Mesothelial cell of epicardium (in vitro differentiated cells): ENCODE results near the gene PRKCA. TPM values are rescaled to one million over a fixed set of nuclear protein-coding genes. Genes with fewer than 3 reads are reported as not detected.

Source experiments
- DNase-seq, 2 experiments: peaks; one replicate each; pipeline ENCODE4 v3.0.0; 2021; ENCODE audit warnings: low spot score in 2 of 2; ENCODE audit not compliant: unreplicated experiment in 2 of 2
- H3K27ac Mint-ChIP-seq: 2 replicates; pipeline ENCODE4 v1.8.0; 2021; ENCODE audit warnings: mixed read lengths
- H3K27me3 Mint-ChIP-seq: 2 replicates; pipeline ENCODE4 v1.8.0; 2021; ENCODE audit warnings: low read depth, mixed read lengths
- H3K36me3 Mint-ChIP-seq: 2 replicates; pipeline ENCODE4 v1.8.0; 2021; ENCODE audit warnings: mixed read lengths
- H3K4me1 Mint-ChIP-seq: 2 replicates; pipeline ENCODE4 v1.8.0; 2021; ENCODE audit warnings: mixed read lengths
- H3K4me3 Mint-ChIP-seq: 2 replicates; pipeline ENCODE4 v1.8.0; 2021; ENCODE audit warnings: mild to moderate bottlenecking, moderate library complexity, mixed read lengths
- H3K9me3 Mint-ChIP-seq: 2 replicates; pipeline ENCODE4 v1.8.0; 2021; ENCODE audit warnings: mixed read lengths
- CTCF ChIP-seq: fragments of 200-600 bp; sonication (generic); IDR thresholded peaks from one replicate; pipeline ENCODE4 v1.5.0; 2021; ENCODE audit warnings: antibody characterized with exemption; ENCODE audit not compliant: unreplicated experiment
- total RNA-seq: library from RNA; stranded (reverse); gene quantifications from 3 replicates; pipeline ENCODE4 v1.2.1, GENCODE V29; 2021

The PRKCA gene
- total RNA-seq, 1 donor from 2014 or later: 15.2 TPM

DNA sequence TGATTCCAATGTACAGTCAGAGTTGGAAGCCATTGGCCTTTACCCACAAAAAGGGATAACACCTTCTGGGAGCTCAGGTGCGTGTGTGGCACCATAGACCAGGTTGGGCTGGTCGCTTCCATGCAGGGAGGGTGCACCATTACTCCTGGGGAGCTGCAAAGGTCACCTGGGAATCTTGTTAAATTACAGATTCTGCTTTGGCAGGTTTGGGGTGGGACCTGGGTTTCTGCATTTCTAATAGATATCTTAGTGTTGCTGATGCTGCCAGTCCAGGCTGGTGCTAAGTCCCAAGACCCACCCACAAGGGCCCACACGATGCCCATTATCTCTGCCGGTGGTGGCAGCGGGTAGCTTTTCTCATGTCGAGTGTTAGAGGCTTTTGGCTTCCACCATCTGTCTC, 384.2 kb downstream of the PRKCA start:
- Mint-ChIP-seq H3K9me3 (no peaks in the 10 kb centered on the region), H3K27me3 (peaks cover 3% of the 10 kb centered on the region), H3K4me1 (peaks cover 2% of the 10 kb centered on the region), H3K36me3 (peaks cover 3% of the 10 kb centered on the region), H3K27ac (no peak overlapping the region), H3K4me3 (no peak overlapping the region)
- no peak for TF ChIP-seq CTCF
- DNase-seq: no peak

GRCh38 chr17:66687570-66688284, 385.3 kb downstream of the PRKCA start:
- DNase-seq: no peak
- Mint-ChIP-seq H3K27me3 (peaks cover 3% of the 10 kb centered on the region), H3K4me3 (no peak overlapping the region), H3K36me3 (peaks cover 3% of the 10 kb centered on the region), H3K4me1 (peaks cover 2% of the 10 kb centered on the region), H3K27ac (no peak overlapping the region), H3K9me3 (no peaks in the 10 kb centered on the region)
- no peak for TF ChIP-seq CTCF

GRCh38 chr17:66689221-66689620, 386.8 kb downstream of the PRKCA start:
- H3K27me3 Mint-ChIP-seq: no peaks in the 10 kb centered on the region
- H3K4me1 Mint-ChIP-seq: peaks cover 2% of the 10 kb centered on the region
- H3K4me3 Mint-ChIP-seq: no peak overlapping the region
- H3K27ac Mint-ChIP-seq: no peak overlapping the region
- no peak for DNase-seq
- peaks cover 3% of the 10 kb centered on the region for H3K36me3 Mint-ChIP-seq
- TF ChIP-seq CTCF: no peak
- no peaks in the 10 kb centered on the region for H3K9me3 Mint-ChIP-seq

DNA sequence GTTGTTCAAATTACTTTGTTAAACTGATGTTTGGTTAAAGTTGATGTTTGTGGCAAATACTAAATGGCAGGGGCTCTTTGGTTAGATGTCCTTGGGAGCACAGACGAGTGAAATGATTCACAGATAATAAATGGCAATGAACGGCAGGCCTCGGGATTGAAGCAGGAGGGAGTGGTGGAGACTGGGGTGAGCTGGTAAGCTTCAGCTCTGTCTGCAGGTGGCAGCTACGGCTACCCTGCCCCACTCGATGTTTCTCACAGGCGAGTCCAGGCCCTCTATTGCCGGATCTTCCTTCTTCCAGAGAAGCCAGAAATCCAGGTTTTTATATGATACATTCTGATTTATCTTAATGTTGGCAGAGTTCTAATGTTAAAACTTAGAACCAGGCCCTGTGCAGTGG, 387.8 kb downstream of the PRKCA start:
- TF ChIP-seq CTCF: no peak
- Mint-ChIP-seq H3K4me1 (peaks cover 2% of the 10 kb centered on the region), H3K27ac (no peak overlapping the region), H3K36me3 (peaks cover 3% of the 10 kb centered on the region), H3K4me3 (no peak overlapping the region), H3K9me3 (no peaks in the 10 kb centered on the region), H3K27me3 (no peaks in the 10 kb centered on the region)
- no peak for DNase-seq

DNA sequence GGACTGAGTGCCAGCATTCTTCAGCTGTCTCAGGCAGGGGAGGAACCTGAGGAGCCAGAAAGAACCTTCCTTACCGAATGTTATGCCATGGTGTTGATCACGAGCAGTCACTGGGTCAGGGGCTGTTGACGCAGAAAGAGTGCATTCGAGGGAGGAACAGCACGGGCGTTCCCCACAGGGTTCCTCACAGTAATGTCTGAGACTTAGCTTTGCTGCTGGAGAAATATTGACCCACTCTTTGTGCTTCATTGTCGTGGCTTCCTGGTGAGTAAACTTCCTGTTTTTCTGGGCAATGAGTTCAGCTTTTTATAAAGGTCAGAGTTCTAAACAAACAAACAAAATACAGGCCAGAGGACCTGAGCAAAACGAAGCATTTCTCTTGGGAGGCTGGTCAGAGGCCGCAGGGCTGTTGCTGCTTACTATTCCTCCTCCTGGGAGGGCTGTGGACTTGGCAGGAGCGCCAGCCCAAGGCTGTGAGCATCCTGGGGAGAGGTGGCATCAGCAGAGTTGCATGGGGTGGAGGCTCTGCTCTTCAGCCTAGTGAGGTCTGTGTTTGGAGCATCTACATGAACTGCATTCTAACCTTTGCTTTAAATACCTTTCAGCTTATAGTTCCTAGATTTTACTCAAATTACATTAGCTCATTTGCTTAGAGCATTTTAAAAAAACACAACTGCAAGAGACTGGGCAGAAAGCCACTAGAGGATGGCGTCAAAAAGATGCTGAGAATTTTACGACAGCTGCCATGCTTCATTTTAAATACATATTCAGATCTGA, 389.4 kb downstream of the PRKCA start:
- H3K27me3 Mint-ChIP-seq: no peaks in the 10 kb centered on the region
- no peak for DNase-seq

More for the DNA sequence above, 389.4 kb downstream of the PRKCA start:
- no peak overlapping the region for H3K27ac Mint-ChIP-seq
- no peak overlapping the region for H3K4me3 Mint-ChIP-seq
- H3K36me3 Mint-ChIP-seq: peaks cover 5% of the 10 kb centered on the region
- H3K4me1 Mint-ChIP-seq: peaks cover 2% of the 10 kb centered on the region
- TF ChIP-seq CTCF: no peak
- H3K9me3 Mint-ChIP-seq: no peaks in the 10 kb centered on the region
